HepG2 (cell line): Measurements from ENCODE around the gene IDH3G. TPM values are rescaled to one million over a fixed set of nuclear protein-coding genes. Genes with fewer than 3 reads are reported as not detected.

Experiments
- ATAC-seq: fragments of 200-7000 bp; cut with Tn5 transposase; 3 replicates; pipeline ENCODE4 v1.9.1; 2020; ENCODE audit warnings: mild to moderate bottlenecking, moderate library complexity
- BruUV-seq: library from RNA; stranded (reverse); fragments of 400-500 nt; replicated peaks from 2 replicates; lab custom pipeline; 2021; lab: Mats Ljungman, UMichigan
- CTCF ChIA-PET: fragments of 300-600 bp; formaldehyde crosslinking; extraction: SDS; loops from one replicate; lab custom pipeline; 2021; ENCODE audit warnings: low total read pairs, inconsistent platforms, low intra/inter-chr PET ratio; lab: Yijun Ruan, JAX
- POLR2A ChIA-PET: fragments of 350-600 bp; sonication (Branson Sonifier 250); formaldehyde crosslinking; loops from one replicate; lab custom pipeline; 2020; ENCODE audit warnings: antibody characterized with exemption, inconsistent platforms; lab: Yijun Ruan, JAX
- DNase-seq: peaks from one replicate; pipeline ENCODE4 v3.0.0-alpha.2; 2015; ENCODE audit warnings: low spot score
- FAIRE-seq: peaks from 3 replicates; lab custom pipeline; 2011; peaks lifted over from hg19 to GRCh38; lab: Jason Lieb, UNC
- H2AFZ ChIP-seq: one replicate; pipeline ENCODE4 v1.6.1; 2011; ENCODE audit warnings: low read length, inconsistent platforms
- H3K27ac ChIP-seq: fragments of 300-600 bp; 3 replicates; pipeline ENCODE4 v1.8.0; 2011; ENCODE audit warnings: mixed run types, mild to moderate bottlenecking, mixed read lengths, low read length, inconsistent platforms; ENCODE audit not compliant: insufficient read depth; ENCODE audit errors: extremely low read length
- H3K27me3 ChIP-seq, 2 experiments: fragments of 200-600 bp in 1 of 2; 2 replicates in 1 of 2; 3 replicates in 1 of 2; pipeline versions ENCODE4 v1.6.0 to v1.8.0; 2011; ENCODE audit warnings: low read length in 2 of 2, mild to moderate bottlenecking in 2 of 2, moderate library complexity in 2 of 2, inconsistent platforms in 1 of 2; ENCODE audit not compliant: insufficient read depth in 2 of 2, control insufficient read depth in 1 of 2
- H3K36me3 ChIP-seq, 2 experiments: fragments of 200-600 bp in 1 of 2; replicated peaks in 1 of 2; 2 replicates in 1 of 2; 3 replicates in 1 of 2; pipeline versions ENCODE4 v1.5.1 to v1.8.0; 2011; ENCODE audit warnings: low read length in 2 of 2, inconsistent platforms in 1 of 2; ENCODE audit not compliant: insufficient read depth in 2 of 2, control insufficient read depth in 1 of 2
- H3K4me1 ChIP-seq: 2 replicates; pipeline ENCODE4 v1.5.1; 2012; ENCODE audit warnings: low read length, inconsistent platforms; ENCODE audit not compliant: insufficient read depth
- H3K4me2 ChIP-seq: 2 replicates; pipeline ENCODE4 v1.6.0; 2011; ENCODE audit warnings: low read depth, low read length, inconsistent platforms
- H3K4me3 ChIP-seq, 3 experiments: fragments of 200-600 bp in 1 of 3; sonication (generic), shearing (Covaris generic) in 1 of 3; replicated peaks in 1 of 3; 2 replicates each; pipeline ENCODE4 v1.5.1; 2011 to 2016; ENCODE audit warnings: low read length in 3 of 3, inconsistent platforms in 2 of 3, low read depth in 2 of 3, mild to moderate bottlenecking in 2 of 3, control low read depth in 1 of 3, mixed read lengths in 1 of 3; ENCODE audit not compliant: insufficient read depth in 1 of 3
- H3K79me2 ChIP-seq: one replicate; pipeline ENCODE4 v1.6.1; 2011; ENCODE audit warnings: low read length, inconsistent platforms; ENCODE audit not compliant: insufficient read depth
- H3K9ac ChIP-seq: 2 replicates; pipeline ENCODE4 v1.6.0; 2011; ENCODE audit warnings: mild to moderate bottlenecking, low read depth, low read length, inconsistent platforms; ENCODE audit not compliant: insufficient read depth
- H3K9me3 ChIP-seq: 2 replicates; pipeline ENCODE4 v1.5.1; 2012; ENCODE audit warnings: mild to moderate bottlenecking, low read length
- H4K20me1 ChIP-seq: 2 replicates; pipeline ENCODE4 v1.6.0; 2011; ENCODE audit warnings: inconsistent platforms, mild to moderate bottlenecking, low read length, moderate library complexity; ENCODE audit not compliant: insufficient read depth
- BCLAF1 ChIP-seq: fragments of 450-650 bp; IDR thresholded peaks from 2 replicates; pipeline ENCODE4 v1.6.1; 2017; ENCODE audit warnings: mild to moderate bottlenecking
- CEBPG ChIP-seq: IDR thresholded peaks from 2 replicates; pipeline ENCODE4 v1.6.1; 2016
- DR1 ChIP-seq: sonication (generic); formaldehyde crosslinking; IDR thresholded peaks from 2 replicates; pipeline ENCODE4 v1.8.0; 2021; ENCODE audit warnings: mild to moderate bottlenecking, missing genetic modification reagents, inconsistent platforms
- FOXK1 ChIP-seq: sonication (generic); formaldehyde crosslinking; IDR thresholded peaks from 2 replicates; pipeline ENCODE4 v1.4.0; 2020; ENCODE audit warnings: low read depth, missing genetic modification reagents, borderline replicate concordance
- MEF2D ChIP-seq: sonication (generic); formaldehyde crosslinking; IDR thresholded peaks from 2 replicates; pipeline ENCODE4 v1.5.1; 2020; ENCODE audit warnings: mild to moderate bottlenecking, missing genetic modification reagents
- POGK ChIP-seq: sonication (generic); formaldehyde crosslinking; conservative IDR thresholded peaks from 2 replicates; pipeline ENCODE4 v1.8.0; 2022; ENCODE audit warnings: mild to moderate bottlenecking, moderate library complexity, missing genetic modification reagents
- RXRA ChIP-seq: sonication (generic); formaldehyde crosslinking; IDR thresholded peaks from 2 replicates; pipeline ENCODE4 v1.5.1; 2020; ENCODE audit warnings: missing genetic modification reagents
- SNAPC2 ChIP-seq: sonication (generic); formaldehyde crosslinking; IDR thresholded peaks from 2 replicates; pipeline ENCODE4 v1.8.1; 2022; ENCODE audit warnings: mild to moderate bottlenecking, missing genetic modification reagents
- UBTF ChIP-seq: sonication (generic); formaldehyde crosslinking; IDR thresholded peaks from 2 replicates; pipeline ENCODE4 v1.4.0; 2020; ENCODE audit warnings: mild to moderate bottlenecking, missing genetic modification reagents
- ZKSCAN8 ChIP-seq: IDR thresholded peaks from 2 replicates; pipeline ENCODE4 v1.6.1; 2016; ENCODE audit warnings: borderline replicate concordance, missing genetic modification reagents, missing compliant biosample characterization
- ZNF737 ChIP-seq: sonication (generic); formaldehyde crosslinking; IDR thresholded peaks from 2 replicates; pipeline ENCODE4 v1.5.0; 2020; ENCODE audit warnings: missing genetic modification reagents, mild to moderate bottlenecking, borderline replicate concordance
- ZNF776 ChIP-seq: sonication (generic); formaldehyde crosslinking; IDR thresholded peaks from 2 replicates; pipeline ENCODE4 v1.4.0; 2020; ENCODE audit warnings: mild to moderate bottlenecking, missing genetic modification reagents
- ZNF788 ChIP-seq: sonication (generic); formaldehyde crosslinking; IDR thresholded peaks from 2 replicates; pipeline ENCODE4 v1.5.0; 2020; ENCODE audit warnings: mild to moderate bottlenecking, missing genetic modification reagents, borderline replicate concordance
- ZNF839 ChIP-seq: sonication (generic); formaldehyde crosslinking; IDR thresholded peaks from 2 replicates; pipeline ENCODE4 v1.4.0; 2020; ENCODE audit warnings: missing genetic modification reagents, mild to moderate bottlenecking, borderline replicate concordance
- ZNF883 ChIP-seq: sonication (generic); formaldehyde crosslinking; IDR thresholded peaks from 2 replicates; pipeline ENCODE4 v1.5.1; 2020; ENCODE audit warnings: mild to moderate bottlenecking, missing genetic modification reagents; ENCODE audit errors: not compliant biosample characterization
- WGBS: methylation state at CpG from one replicate; pipeline ENCODE4 v1.1.6; 2017; ENCODE audit warnings: low lambda C conversion rate; 5-methylcytosine and 5-hydroxymethylcytosine counted together
- in situ Hi-C: cut with HindIII; loops from 2 replicates; pipeline ENCODE4 v1.10.0; 2017; ENCODE audit warnings: low pct_unique_long_range_greater_than_20kb; ENCODE audit not compliant: extremely low pct_ligation_motif_present
- intact Hi-C: fragments of 100-400 bp; cut with micrococcal nuclease; formaldehyde crosslinking; loops from one replicate; pipeline ENCODE4 v1.10.0; 2022; ENCODE audit not compliant: unreplicated experiment
- polyA plus RNA-seq, 8 experiments: library from polyadenylated mRNA; depleted of rRNA in 3 of 8; stranded (reverse) in 7 of 8; unstranded in 1 of 8; fragments of >200 nt; fragmentation: Illumina TruSeq in 4 of 8; extraction: Trizol in 4 of 8; gene quantifications; 2 replicates each; pipeline versions ENCODE4 v1.2.1 to v1.2.3, GENCODE V29; 2011 to 2016; ENCODE audit warnings: low read depth in 4 of 8, missing spikeins in 1 of 8, mixed read lengths in 1 of 8; ENCODE audit not compliant: insufficient read depth in 1 of 8
- total RNA-seq, 5 experiments: library from RNA; depleted of rRNA; stranded (reverse); fragments of >200 nt; fragmentation: Illumina TruSeq; extraction: Trizol; gene quantifications; 2 replicates each; pipeline ENCODE4 v1.2.3, GENCODE V29; 2016; ENCODE audit warnings: low read depth in 1 of 5

IDH3G gene
- total and polyA plus RNA-seq, 2 of the 13 experiments (the other 11 are each of a cell fraction or from before 2014, with no cell fraction given): 18.7 to 35.5 TPM

GRCh38 chrX:153794897-153795816 is 982 bp upstream of the IDH3G start:
- no peaks in the 10 kb centered on the region for H3K9me3 ChIP-seq
- no peaks in the 10 kb centered on the region; a peak in 1 of 5 replicates for H3K27me3 ChIP-seq
- peaks cover 22% of the 10 kb centered on the region for H3K79me2 ChIP-seq
- H3K4me3 ChIP-seq: peak overlapping the region; percentile 65 to 75 (median 68)
- peaks cover 2 to 3% of the 10 kb centered on the region in 2 experiments; a peak in 1 of 5 replicates for H3K36me3 ChIP-seq
- peaks cover 27% of the 10 kb centered on the region for H3K4me1 ChIP-seq
- ChIA-PET POLR2A (interaction anchor here (0.8 to 1.8 kb wide), 11 partner anchors 10 to 218 kb away, joined by 3 to 12 read pairs (median 4); partner anchors contain the start of genes ARHGAP4, PLXNB3 and SRPK3), CTCF (interaction anchor here (1.2 kb wide), 1 partner anchor 31 kb away, joined by 3 read pairs; the partner anchor contains the start of gene PLXNB3)
- H3K4me2 ChIP-seq: peak overlapping the region; percentile 73
- ATAC-seq (peak; percentile 14), DNase-seq (no peak), FAIRE-seq (no peak)
- WGBS: no CpG with 5 or more reads among the region's 47 CpGs
- intact Hi-C loops (no loop called here), in situ Hi-C loops (no loop called here)
- no peak overlapping the region for H2AFZ ChIP-seq
- H4K20me1 ChIP-seq: no peaks in the 10 kb centered on the region
- peak overlapping the region; percentile 61 for H3K27ac ChIP-seq
- BruUV-seq: TSS peak; percentile 85
- H3K9ac ChIP-seq: peak overlapping the region; percentile 94
- no peak for TF ChIP-seq ZNF737 (CRISPR knock-in tag)
- no peak for TF ChIP-seq FOXK1
- no peak for TF ChIP-seq ZNF839 (CRISPR knock-in tag)
- no peak for TF ChIP-seq SNAPC2 (CRISPR knock-in tag)
- no peak for TF ChIP-seq ZNF788 (CRISPR knock-in tag)
- TF ChIP-seq ZKSCAN8: no peak
- TF ChIP-seq RXRA: no peak
- no peak for TF ChIP-seq POGK (CRISPR knock-in tag)
- TF ChIP-seq ZNF883: peak; percentile 13
- 0 out of 2 replicates have a peak, but pooled peaks have one; percentile 16 for TF ChIP-seq DR1
- TF ChIP-seq UBTF (CRISPR knock-in tag): peak; percentile 27; the same call in 1 of the 2 replicates
- no peak for TF ChIP-seq CEBPG (CRISPR knock-in tag)
- no peak for TF ChIP-seq BCLAF1
- 0 out of 2 replicates have a peak, but pooled peaks have one; percentile 24 for TF ChIP-seq MEF2D (CRISPR knock-in tag)
- TF ChIP-seq ZNF776 (CRISPR knock-in tag): peak; percentile 9; the same call in 1 of the 2 replicates
